ENCODE measurements around the gene CMSS1. TPM values are rescaled to one million over a fixed set of nuclear protein-coding genes. Genes with fewer than 3 reads are reported as not detected.

CMSS1 gene
- total RNA-seq, result 23.9 and 27.1 TPM in 2 replicates

GRCh38 chr3:99817437-99818240 is at the start of gene CMSS1:
Gene CMSS1, plus strand, starts transcription at chr3:99817862.

GRCh38 chr3:100114413-100115030 is 296.9 kb downstream of the CMSS1 start, which contains the start of gene FILIP1L:
Gene FILIP1L, minus strand, starts transcription at chr3:100114501.

Other genes with a start within 250 kb of the CMSS1 start
- gene COL8A1, start 179.3 kb upstream of the CMSS1 start, total RNA-seq, result 84.6 and 85.7 TPM in 2 replicates

All from bronchus fibroblast of lung (primary cell).